Measurements from ENCODE around the gene RALGDS. TPM values are rescaled to one million over a fixed set of nuclear protein-coding genes. Genes with fewer than 3 reads are reported as not detected.

RALGDS gene
- total and polyA plus RNA-seq, 9 of the 15 experiments (the other 6 are each of a cell fraction or from before 2014, with no cell fraction given) = 0.75 to 43.3 (median 27.1) TPM

DNA sequence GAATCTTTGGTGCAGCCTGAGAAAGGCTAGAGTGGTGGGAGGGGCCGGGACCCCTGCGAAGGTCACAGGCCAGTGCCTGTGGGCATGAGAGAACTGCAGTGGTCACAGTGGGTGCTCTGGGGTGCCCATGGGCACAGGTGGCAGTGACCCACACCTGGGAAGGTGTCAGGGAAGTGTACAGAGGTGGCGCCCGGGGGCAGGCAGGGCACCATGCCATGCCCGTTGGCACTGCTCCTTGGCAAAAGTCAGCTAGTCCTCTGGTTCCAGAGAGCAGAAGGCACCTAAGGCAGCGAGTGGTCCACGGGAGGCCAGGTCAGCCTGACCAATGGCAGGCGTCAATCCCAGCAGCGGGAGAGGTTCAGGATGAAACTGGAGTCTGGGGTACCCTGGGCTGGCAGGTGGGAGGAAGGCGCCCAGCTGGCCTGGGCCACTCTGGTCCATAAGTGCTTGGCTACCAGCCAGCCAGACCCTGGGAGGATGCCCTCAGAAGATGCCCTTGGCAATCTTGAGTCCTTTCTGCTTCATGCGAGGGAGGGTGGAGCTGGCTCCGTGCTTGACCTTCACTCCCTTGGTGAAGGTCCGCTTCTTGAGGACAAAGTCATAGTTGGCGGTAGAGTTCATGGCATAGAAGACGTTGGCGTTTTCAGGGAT is 22.8 kb downstream of the RALGDS start (continued):
- TF ChIP-seq POLR2G (IDR thresholded peaks at IDR 0.05; ENCODE audit: low read depth, low read length) = peak; percentile 45; the same call in 1 of the 2 replicates
- no peak for TF ChIP-seq PHF20 (IDR thresholded peaks at IDR 0.05; ENCODE audit: partially characterized antibody)

- no peak for ATAC-seq
- BruUV-seq (replicated peaks) = no TSS peak
- Histone ChIP-seq H3K4me2 (ENCODE audit: insufficient read depth, low read length) (no peak overlapping the region), H2AFZ (ENCODE audit: low read depth, low read length) (no peak overlapping the region), H3K4me3 (no peak overlapping the region), H3K9ac (ENCODE audit: insufficient read depth in 1 of 2, low read depth in 2 of 2, low read length in 2 of 2) (no peak overlapping the region), H4K20me1 (replicated peaks; ENCODE audit: control insufficient read depth, insufficient read depth, low read length) (no peaks in the 10 kb centered on the region), H3K4me1 (replicated peaks in 1 of 2; ENCODE audit: control insufficient read depth in 2 of 2, insufficient read depth in 2 of 2, low read length in 2 of 2) (no peaks in the 10 kb centered on the region; a peak in 1 of 5 replicates), H3K9me1 (ENCODE audit: control insufficient read depth, insufficient read depth, low read length) (no peaks in the 10 kb centered on the region), H3K27ac (ENCODE audit: extremely low read depth, low read depth, low read length) (no peak overlapping the region), H3K79me2 (ENCODE audit: control insufficient read depth, insufficient read depth, low read length) (no peaks in the 10 kb centered on the region), H3K27me3 (ENCODE audit: control insufficient read depth in 2 of 2, insufficient read depth in 2 of 2, low read length in 2 of 2) (no peaks in the 10 kb centered on the region), H3K36me3 (ENCODE audit: control insufficient read depth, insufficient read depth, low read length) (peaks cover 26% of the 10 kb centered on the region), H3K9me3 (replicated peaks; ENCODE audit: control insufficient read depth, insufficient read depth, low read depth, low read length) (peaks cover 16% of the 10 kb centered on the region)
- 72% methylated on average over 3 of the region's 3 CpGs for WGBS (ENCODE audit: insufficient coverage, low coverage, missing lambda C conversion rate)
- intact Hi-C loops (cut with micrococcal nuclease) = no loop called here
- ChIA-PET POLR2A (no interaction called here), CTCF (ENCODE audit: low intra/inter-chr PET ratio) (no interaction called here)
- FAIRE-seq = peak; percentile 61
- no peak for DNase-seq (ENCODE audit: extremely low read depth in 1 of 4, low spot score in 3 of 4)
- in situ Hi-C loops (cut with MboI) = no loop called here
- no peak for TF ChIP-seq SMC3 (conservative IDR thresholded peaks at IDR 0.05; ENCODE audit: insufficient read depth, low read depth, low read length)
- TF ChIP-seq SP2 (IDR thresholded peaks at IDR 0.05; ENCODE audit: extremely low read depth, low read depth, low read length, poor library complexity, severe bottlenecking) = no peak
- no peak for TF ChIP-seq ZNF274 (IDR thresholded peaks at IDR 0.05; ENCODE audit: borderline replicate concordance, low read depth, low read length)
- TF ChIP-seq ELF2 (CRISPR knock-in tag; IDR thresholded peaks at IDR 0.05) = no peak
- no peak for TF ChIP-seq MCM5 (IDR thresholded peaks at IDR 0.05; ENCODE audit: low read depth)
- no peak for TF ChIP-seq ZNF12 (CRISPR knock-in tag; IDR thresholded peaks at IDR 0.05)
- no peak for TF ChIP-seq DACH1 (IDR thresholded peaks at IDR 0.05; ENCODE audit: partially characterized antibody)
- TF ChIP-seq MEF2A (IDR thresholded peaks at IDR 0.05; ENCODE audit: control insufficient read depth, low read depth, low read length) = no peak
- no peak for TF ChIP-seq ZNF347 (CRISPR knock-in tag; IDR thresholded peaks at IDR 0.05; ENCODE audit: low read depth)
- no peak for TF ChIP-seq PBX2 (CRISPR knock-in tag; IDR thresholded peaks at IDR 0.05; ENCODE audit: low read depth)
- TF ChIP-seq PBX2 (tag; conservative IDR thresholded peaks at IDR 0.05; ENCODE audit: low read depth) = no peak
- no peak for TF ChIP-seq RFX1 (IDR thresholded peaks at IDR 0.05)
- TF ChIP-seq ZNF507 (tag; conservative IDR thresholded peaks at IDR 0.05) = peak; percentile 93
- TF ChIP-seq, protein P1, sequence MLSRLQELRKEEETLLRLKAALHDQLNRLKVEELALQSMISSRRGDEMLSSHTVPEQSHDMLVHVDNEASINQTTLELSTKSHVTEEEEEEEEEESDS (CRISPR knock-in tag; IDR thresholded peaks at IDR 0.05) = no peak
- TF ChIP-seq CEBPB (tag; IDR thresholded peaks at IDR 0.05) = no peak
- TF ChIP-seq FOXK2 (conservative IDR thresholded peaks at IDR 0.05 in 1 of 2, IDR thresholded peaks at IDR 0.05 in 1 of 2; ENCODE audit: low read depth in 2 of 2) = no peak
- TF ChIP-seq RBM25 (IDR thresholded peaks at IDR 0.05; ENCODE audit: low read depth, low read length, severe bottlenecking) = no peak
These were observed 26.1 kb downstream of the RALGDS start for GRCh38 chr9:133094842-133095393.
